Fibroblast of mammary gland (primary cell): Measurements from ENCODE around the gene ENTREP1.

Experiments used
- DNase-seq: peaks from one replicate; pipeline ENCODE4 v3.0.0-alpha.2; 2010; ENCODE audit warnings: low read depth
- H3K4me3 ChIP-seq: 2 replicates; pipeline ENCODE4 v1.5.1; 2011; ENCODE audit warnings: low read depth, mild to moderate bottlenecking, low read length, moderate library complexity; ENCODE audit not compliant: control insufficient read depth
- TF ChIP-seq, protein P1 (sequence below): conservative IDR thresholded peaks from 2 replicates; pipeline ENCODE4 v1.5.1; 2011; ENCODE audit warnings: low read depth, low read length, inconsistent platforms; ENCODE audit not compliant: control insufficient read depth, insufficient read depth

ENTREP1 gene

DNA sequence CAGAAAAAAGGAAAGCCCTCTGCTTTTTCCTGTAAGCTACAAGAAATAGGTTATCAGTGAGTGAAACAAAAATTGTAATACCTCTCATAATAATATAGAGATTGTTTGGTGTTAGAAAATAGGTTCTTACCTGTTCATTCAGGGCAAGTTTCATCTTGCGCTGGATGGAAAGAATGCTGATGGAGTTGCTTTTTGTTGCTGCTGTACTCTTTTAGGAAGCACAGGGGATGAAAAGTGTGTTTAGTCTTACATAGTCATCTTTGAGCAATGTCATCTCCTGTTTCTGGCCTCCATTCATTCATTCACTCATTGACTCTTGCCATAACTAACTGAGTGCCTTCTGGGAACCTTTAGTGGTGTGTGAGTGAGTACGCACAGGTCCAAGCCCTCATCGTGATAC lies 6.4 kb downstream of the ENTREP1 start:
- TF ChIP-seq, protein P1, sequence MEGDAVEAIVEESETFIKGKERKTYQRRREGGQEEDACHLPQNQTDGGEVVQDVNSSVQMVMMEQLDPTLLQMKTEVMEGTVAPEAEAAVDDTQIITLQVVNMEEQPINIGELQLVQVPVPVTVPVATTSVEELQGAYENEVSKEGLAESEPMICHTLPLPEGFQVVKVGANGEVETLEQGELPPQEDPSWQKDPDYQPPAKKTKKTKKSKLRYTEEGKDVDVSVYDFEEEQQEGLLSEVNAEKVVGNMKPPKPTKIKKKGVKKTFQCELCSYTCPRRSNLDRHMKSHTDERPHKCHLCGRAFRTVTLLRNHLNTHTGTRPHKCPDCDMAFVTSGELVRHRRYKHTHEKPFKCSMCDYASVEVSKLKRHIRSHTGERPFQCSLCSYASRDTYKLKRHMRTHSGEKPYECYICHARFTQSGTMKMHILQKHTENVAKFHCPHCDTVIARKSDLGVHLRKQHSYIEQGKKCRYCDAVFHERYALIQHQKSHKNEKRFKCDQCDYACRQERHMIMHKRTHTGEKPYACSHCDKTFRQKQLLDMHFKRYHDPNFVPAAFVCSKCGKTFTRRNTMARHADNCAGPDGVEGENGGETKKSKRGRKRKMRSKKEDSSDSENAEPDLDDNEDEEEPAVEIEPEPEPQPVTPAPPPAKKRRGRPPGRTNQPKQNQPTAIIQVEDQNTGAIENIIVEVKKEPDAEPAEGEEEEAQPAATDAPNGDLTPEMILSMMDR = no peak
- DNase-seq = no peak
- H3K4me3 ChIP-seq = no peak overlapping the region

DNA sequence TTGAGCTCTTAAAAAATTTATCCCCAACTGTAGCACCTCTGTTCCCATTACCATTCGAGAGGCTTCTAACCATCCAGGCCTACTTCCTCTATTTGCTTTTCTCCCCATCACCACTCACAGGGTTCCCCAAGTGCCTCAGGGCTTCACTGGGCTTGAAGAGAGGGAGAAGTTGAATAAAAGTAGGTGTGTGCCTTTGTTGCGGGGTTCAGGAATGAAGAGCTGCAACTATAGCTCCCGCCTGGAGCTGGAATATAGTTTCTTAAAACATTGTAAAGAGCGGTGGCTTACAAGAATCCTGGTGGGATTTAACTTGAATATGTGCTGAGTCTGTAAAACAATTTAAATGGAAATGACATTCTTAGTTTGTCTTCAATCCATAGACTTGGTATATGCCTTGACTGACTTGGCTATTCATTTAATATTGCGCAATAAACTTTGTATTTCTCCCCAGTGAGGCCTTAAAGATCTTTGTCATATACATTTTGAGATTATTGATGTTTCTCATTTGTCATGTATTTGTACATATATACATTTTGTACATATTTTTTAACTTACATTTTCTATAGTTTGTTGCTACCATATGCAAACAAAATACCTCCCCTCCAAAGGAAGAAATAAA lies 7.2 kb downstream of the ENTREP1 start:
- TF ChIP-seq, protein P1 = no peak
- DNase-seq = no peak
- H3K4me3 ChIP-seq = no peak overlapping the region

DNA sequence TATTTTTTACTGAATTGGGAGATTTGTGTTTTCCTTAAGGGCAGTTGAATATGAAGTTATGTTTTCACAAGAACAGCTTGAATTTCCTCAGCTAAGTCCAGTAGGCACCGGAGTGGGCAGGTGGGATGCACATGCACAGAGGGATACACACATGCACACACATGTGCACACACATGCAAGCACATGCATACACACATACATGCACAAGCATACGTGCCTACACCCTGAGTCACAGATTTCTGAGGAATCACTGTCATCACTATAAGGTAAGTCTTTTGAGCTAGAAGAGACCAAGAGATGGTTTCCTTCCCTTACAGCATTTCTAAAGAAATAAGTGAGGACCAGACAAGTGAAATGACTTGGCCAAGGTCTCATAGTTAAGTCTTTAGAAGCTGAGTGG lies 8.7 kb downstream of the ENTREP1 start:
- no peak overlapping the region for H3K4me3 ChIP-seq
- TF ChIP-seq, protein P1 = no peak
- DNase-seq = no peak

DNA sequence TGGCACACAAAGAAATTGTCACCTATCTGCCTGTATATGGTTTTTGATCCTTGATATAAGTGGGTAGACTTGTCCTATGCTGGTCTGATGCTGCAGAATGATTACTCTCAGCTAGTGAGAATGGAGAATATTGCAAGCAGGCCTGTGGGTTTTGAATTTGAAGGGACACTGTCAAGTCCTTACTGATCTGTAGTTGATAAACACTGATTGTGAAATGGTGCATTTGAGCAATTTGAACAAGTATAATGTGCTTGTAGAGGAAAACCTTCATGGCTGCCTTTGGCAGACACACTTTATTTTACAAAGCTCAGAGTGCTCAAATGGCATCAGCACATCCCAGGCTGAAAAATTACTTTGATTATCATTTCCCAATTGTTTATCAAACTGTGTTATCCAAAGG lies 9.3 kb downstream of the ENTREP1 start:
- no peak overlapping the region for H3K4me3 ChIP-seq
- DNase-seq = no peak
- TF ChIP-seq, protein P1 = no peak

DNA sequence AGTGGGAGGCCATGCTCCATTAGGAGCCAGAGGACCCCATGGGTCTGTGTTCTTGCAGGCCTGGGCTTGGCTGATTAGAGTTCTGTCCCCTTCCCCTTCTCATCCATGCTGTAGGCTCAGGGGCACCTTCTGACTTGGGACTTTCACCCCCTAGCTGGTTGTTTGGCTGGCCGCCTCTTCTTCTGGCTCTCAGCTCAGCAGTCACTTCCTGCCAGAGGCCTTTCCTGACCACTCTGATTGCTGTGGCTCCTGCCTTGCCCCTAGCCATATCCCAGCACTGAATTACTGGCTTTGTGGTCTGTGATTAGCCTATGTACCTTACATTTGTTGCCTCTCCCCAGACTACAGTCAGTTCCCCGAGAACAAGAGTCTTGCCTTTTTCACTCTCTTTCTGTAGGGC lies 14.6 kb downstream of the ENTREP1 start:
- TF ChIP-seq, protein P1 = no peak
- no peak for DNase-seq
- no peak overlapping the region for H3K4me3 ChIP-seq

DNA sequence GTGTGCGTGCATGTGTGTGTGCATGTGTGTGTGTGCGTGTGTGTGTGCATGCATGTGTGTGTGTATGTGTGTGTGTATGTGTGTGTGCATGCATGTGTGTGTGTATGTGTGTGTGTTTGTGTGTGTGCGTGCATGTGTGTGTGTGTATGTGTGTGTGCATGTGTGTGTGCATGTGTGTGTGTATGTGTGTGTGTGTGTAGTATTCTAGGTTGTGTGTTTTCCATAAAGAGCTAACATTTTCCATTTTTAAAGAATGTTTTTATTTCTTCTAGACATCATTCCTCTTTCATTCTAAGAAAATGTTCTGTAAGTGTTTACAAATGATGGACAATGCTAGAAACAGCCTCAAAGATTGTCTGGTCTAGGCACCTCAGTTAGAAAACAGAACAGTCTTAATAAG lies 15.6 kb downstream of the ENTREP1 start:
- H3K4me3 ChIP-seq = no peak overlapping the region
- no peak for DNase-seq
- TF ChIP-seq, protein P1 = no peak

DNA sequence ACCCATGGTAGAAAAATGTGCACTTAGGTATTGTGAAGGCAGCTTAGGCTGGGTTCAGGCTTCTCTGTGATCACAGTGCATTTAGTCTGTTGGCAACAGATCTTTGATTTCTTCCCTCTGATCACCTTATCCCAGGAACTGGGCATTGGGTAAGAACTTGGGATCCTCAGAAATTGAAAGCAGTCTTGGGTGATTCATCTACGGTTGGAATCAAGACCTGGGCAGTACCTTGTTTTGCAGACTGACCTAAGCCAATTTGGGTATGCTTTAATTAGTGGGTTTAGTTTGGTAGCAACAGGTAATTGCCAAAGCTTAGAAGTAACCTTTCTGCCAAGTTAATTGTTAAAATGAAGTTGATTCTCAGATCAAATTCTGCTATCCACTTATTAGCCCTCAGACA lies 17.8 kb downstream of the ENTREP1 start:
- no peak overlapping the region for H3K4me3 ChIP-seq
- TF ChIP-seq, protein P1 = no peak
- no peak for DNase-seq
